Measurements from ENCODE around the gene PPP6R1. TPM values are rescaled to one million over a fixed set of nuclear protein-coding genes. Genes with fewer than 3 reads are reported as not detected.
"Not testable (repeated sequence)": the region's sequence is repeated elsewhere in the genome, so short reads cannot be mapped to it uniquely, and the experiment has no call there.

The PPP6R1 gene
- total and polyA plus RNA-seq, 7 donors = 17.1 to 78.1 (median 22.9) TPM

DNA sequence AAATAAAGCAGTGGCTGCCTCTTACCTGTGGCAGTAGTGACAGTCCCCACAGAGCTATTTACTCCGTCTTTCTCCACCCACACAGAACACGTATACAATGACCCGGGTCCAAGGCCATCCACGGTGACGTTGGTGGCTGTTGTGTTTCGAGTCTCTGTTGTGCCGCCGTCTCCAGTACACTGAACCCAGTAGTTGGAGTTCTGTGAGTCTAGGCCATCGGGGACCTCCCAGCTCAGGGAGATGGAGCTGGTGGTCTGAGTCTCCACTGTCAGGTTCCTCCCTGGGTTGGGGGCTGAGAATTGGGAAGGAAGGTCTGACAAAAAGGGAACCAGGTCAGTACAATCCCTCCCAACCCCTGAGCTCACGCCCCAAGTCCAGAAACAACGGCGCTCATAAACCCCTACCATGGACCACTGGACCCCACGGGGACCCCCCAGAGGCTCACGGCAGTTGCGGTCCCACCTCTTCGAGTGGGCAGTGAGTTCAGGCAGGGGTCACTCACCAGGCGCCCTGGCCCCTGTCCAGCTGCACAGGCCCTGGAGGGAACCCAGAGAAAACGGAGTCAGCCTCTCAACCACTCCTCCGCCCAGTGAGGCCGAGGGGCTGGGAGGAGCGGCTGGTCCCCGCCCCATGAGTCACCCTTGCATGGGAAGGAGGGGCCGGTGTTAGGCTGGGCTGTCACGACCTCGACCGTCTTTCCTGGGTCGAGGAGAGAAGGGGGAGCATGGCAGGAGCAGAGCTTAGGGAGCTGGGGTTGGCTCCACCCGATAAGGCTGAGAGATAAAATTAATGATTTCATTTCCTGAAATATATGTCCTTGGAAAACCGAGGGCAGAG, 51.9 kb downstream of the PPP6R1 start:
- peak; percentile 86 for DNase-seq
- peak in 3 of 4 donors; percentile 41 to 44 (median 42) for TF ChIP-seq POLR2AphosphoS5 (IDR thresholded peaks at IDR 0.05)
- TF ChIP-seq, protein P1, sequence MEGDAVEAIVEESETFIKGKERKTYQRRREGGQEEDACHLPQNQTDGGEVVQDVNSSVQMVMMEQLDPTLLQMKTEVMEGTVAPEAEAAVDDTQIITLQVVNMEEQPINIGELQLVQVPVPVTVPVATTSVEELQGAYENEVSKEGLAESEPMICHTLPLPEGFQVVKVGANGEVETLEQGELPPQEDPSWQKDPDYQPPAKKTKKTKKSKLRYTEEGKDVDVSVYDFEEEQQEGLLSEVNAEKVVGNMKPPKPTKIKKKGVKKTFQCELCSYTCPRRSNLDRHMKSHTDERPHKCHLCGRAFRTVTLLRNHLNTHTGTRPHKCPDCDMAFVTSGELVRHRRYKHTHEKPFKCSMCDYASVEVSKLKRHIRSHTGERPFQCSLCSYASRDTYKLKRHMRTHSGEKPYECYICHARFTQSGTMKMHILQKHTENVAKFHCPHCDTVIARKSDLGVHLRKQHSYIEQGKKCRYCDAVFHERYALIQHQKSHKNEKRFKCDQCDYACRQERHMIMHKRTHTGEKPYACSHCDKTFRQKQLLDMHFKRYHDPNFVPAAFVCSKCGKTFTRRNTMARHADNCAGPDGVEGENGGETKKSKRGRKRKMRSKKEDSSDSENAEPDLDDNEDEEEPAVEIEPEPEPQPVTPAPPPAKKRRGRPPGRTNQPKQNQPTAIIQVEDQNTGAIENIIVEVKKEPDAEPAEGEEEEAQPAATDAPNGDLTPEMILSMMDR (IDR thresholded peaks at IDR 0.05) = no peak
- peak in 1 of 2 donors; percentile 66 for TF ChIP-seq POLR2A (IDR thresholded peaks at IDR 0.05)
- Histone ChIP-seq H3K27me3 (peaks cover 0 to 3% (median 0%) of the 10 kb centered on the region in 3 donors), H3K36me3 (no peaks in the 10 kb centered on the region), H3K9me3 (no peaks in the 10 kb centered on the region), H3K4me1 (peaks cover 0 to 28% (median 26%) of the 10 kb centered on the region in 4 donors), H3K4me3 (peak overlapping the region in 3 of 4 donors; percentile 20 to 27 (median 22)), H3K27ac (no peak overlapping the region)
- intact Hi-C loops (cut with DNase I) = no loop called here
- WGBS, 2 donors = 10 to 33% methylated on average over 29 of the region's 29 CpGs

DNA sequence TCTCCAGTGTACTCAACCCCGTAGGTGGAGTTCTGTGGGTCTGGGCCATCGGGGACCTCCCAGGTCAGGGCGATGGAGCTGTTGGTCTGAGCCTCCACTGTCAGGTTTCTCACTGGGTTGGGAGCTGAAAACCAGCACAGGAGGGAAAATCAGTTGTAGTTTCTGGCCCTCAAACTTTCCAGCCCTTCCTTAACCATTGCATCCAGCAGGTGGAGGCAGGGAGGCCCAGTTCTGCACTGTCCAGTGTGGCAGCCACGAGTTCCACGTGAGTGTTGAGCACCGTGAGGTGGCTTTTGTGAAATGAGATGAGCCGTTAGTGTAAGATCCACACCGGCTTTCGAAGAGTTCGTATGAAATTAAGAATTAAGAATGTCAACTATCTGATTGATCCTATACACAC, 56.6 kb downstream of the PPP6R1 start:
- H3K36me3 ChIP-seq; H3K27me3 ChIP-seq; H3K9me3 ChIP-seq; H3K4me3 ChIP-seq; H3K27ac ChIP-seq; intact Hi-C loops (cut with DNase I); H3K4me1 ChIP-seq; DNase-seq: not testable (repeated sequence)
- TF ChIP-seq, protein P1 (IDR thresholded peaks at IDR 0.05) = peak in 1 of 4 experiments; percentile 10
- 77 to 85% methylated on average over 10 of the region's 10 CpGs for WGBS, 2 donors

DNA sequence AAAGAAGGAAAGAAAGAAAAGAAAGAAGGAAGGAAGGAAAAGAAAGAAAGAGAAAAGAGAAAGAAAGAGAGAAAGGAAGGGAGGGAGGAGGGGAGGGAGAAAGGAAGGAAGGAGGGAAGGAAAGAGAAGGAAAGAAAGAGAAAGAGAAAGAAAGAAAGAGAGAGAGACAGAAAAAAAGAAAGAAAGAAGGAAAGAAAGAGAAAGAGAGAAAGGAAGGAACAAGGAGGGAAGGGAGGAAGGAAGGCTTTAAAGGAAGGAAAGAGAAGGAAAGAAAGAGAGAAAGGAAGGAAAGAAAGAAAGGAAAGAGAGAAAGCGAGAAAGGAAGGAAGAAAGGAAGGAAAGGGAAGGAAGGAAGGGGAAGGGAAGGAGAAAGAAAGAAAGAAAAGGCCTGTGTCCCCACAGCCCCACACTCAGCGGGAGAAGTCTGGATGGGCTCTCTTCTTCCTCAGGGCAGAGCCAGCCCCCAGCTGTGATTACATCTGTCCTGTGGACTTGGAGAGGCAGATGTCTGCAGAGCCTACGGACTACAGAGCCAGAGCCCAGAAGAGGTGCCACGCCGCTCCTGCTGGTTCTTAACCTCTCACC, 59.1 kb downstream of the PPP6R1 start:
- TF ChIP-seq, protein P1 (IDR thresholded peaks at IDR 0.05) = no peak
- no peak for TF ChIP-seq EP300 (IDR thresholded peaks at IDR 0.05)
- no peak for TF ChIP-seq POLR2A (IDR thresholded peaks at IDR 0.05)
- TF ChIP-seq POLR2AphosphoS5 (IDR thresholded peaks at IDR 0.05) = no peak
- Histone ChIP-seq H3K27ac (no peak overlapping the region), H3K36me3 (no peaks in the 10 kb centered on the region), H3K4me3 (no peak overlapping the region), H3K9me3 (no peaks in the 10 kb centered on the region), H3K27me3 (no peaks in the 10 kb centered on the region), H3K4me1 (no peaks in the 10 kb centered on the region)
- intact Hi-C loops (cut with DNase I) = no loop called here
- 69 to 77% methylated on average over 5 of the region's 5 CpGs for WGBS, 2 donors
- DNase-seq = no peak

DNA sequence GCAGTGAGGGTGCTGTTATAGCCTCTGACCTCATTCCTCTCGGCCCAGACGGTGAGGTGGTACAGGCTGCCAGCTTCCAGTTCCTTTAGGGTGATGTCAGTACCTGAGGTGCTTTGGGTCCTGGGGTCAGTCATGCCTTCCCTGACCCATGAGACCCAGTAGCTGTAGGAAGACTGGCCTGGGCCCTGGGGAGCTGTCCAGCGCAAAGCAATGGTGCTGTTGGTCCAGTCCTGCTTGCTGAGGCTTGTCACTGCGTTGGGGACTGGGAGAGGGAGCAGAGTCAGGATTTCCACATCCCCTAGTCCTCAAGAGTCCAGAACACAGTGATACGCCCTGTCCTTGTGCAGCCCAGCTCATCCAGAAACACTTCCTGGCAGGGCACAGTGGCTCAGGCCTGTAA, 60.2 kb downstream of the PPP6R1 start:
- Histone ChIP-seq H3K9me3 (no peaks in the 10 kb centered on the region), H3K4me3 (no peak overlapping the region), H3K36me3 (no peaks in the 10 kb centered on the region), H3K27me3 (no peaks in the 10 kb centered on the region), H3K27ac (no peak overlapping the region), H3K4me1 (no peaks in the 10 kb centered on the region)
- 77% methylated on average over 5 of the region's 5 CpGs for WGBS, 2 donors
- TF ChIP-seq EP300 (IDR thresholded peaks at IDR 0.05) (no peak), POLR2AphosphoS5 (IDR thresholded peaks at IDR 0.05) (no peak), POLR2A (IDR thresholded peaks at IDR 0.05) (no peak)
- TF ChIP-seq, protein P1 (IDR thresholded peaks at IDR 0.05) = no peak
- intact Hi-C loops (cut with DNase I) = no loop called here
- DNase-seq = no peak
